ENCODE measurements around the gene LDLRAD3.

DNA sequence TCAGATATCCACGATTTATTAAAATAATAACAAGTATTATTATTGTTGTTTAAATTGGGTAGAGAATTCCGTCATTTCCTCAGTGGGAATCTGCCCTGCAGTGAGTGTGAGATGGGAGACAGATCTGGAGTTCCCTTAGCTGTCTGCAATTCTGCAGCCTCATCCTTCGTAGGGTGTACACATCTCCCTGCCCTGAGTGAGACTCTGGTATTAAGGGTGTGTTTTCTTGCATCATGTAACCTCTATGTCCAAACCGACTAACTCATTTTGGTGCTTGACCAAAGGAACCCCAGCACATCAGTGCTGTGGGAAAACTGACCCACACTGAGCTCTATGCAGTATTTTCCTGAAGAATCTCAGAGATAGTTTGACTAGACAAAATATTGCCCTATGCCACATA, 157.6 kb downstream of the LDLRAD3 start:
- no peak for TF ChIP-seq ZBTB7A (IDR thresholded peaks at IDR 0.05; ENCODE audit: low read depth)
- TF ChIP-seq, protein P1, sequence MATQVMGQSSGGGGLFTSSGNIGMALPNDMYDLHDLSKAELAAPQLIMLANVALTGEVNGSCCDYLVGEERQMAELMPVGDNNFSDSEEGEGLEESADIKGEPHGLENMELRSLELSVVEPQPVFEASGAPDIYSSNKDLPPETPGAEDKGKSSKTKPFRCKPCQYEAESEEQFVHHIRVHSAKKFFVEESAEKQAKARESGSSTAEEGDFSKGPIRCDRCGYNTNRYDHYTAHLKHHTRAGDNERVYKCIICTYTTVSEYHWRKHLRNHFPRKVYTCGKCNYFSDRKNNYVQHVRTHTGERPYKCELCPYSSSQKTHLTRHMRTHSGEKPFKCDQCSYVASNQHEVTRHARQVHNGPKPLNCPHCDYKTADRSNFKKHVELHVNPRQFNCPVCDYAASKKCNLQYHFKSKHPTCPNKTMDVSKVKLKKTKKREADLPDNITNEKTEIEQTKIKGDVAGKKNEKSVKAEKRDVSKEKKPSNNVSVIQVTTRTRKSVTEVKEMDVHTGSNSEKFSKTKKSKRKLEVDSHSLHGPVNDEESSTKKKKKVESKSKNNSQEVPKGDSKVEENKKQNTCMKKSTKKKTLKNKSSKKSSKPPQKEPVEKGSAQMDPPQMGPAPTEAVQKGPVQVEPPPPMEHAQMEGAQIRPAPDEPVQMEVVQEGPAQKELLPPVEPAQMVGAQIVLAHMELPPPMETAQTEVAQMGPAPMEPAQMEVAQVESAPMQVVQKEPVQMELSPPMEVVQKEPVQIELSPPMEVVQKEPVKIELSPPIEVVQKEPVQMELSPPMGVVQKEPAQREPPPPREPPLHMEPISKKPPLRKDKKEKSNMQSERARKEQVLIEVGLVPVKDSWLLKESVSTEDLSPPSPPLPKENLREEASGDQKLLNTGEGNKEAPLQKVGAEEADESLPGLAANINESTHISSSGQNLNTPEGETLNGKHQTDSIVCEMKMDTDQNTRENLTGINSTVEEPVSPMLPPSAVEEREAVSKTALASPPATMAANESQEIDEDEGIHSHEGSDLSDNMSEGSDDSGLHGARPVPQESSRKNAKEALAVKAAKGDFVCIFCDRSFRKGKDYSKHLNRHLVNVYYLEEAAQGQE (IDR thresholded peaks at IDR 0.05; ENCODE audit: low read depth) = no peak
